Glutamatergic neuron (in vitro differentiated cells): Measurements from ENCODE around the gene RASD1. TPM values are rescaled to one million over a fixed set of nuclear protein-coding genes. Genes with fewer than 3 reads are reported as not detected.

Source experiments
- DNase-seq: peaks from one replicate; pipeline ENCODE4 v3.0.0; 2022
- H3K27ac Mint-ChIP-seq: one replicate; pipeline ENCODE4 v1.8.0; 2020; ENCODE audit warnings: mild to moderate bottlenecking, mixed read lengths, inconsistent platforms; ENCODE audit not compliant: unreplicated experiment
- H3K27me3 Mint-ChIP-seq: one replicate; pipeline ENCODE4 v1.8.0; 2020; ENCODE audit warnings: mild to moderate bottlenecking, moderate library complexity, mixed read lengths, inconsistent platforms; ENCODE audit not compliant: unreplicated experiment
- H3K36me3 Mint-ChIP-seq: one replicate; pipeline ENCODE4 v1.8.0; 2020; ENCODE audit warnings: mild to moderate bottlenecking, mixed read lengths, inconsistent platforms; ENCODE audit not compliant: unreplicated experiment
- H3K4me1 Mint-ChIP-seq: one replicate; pipeline ENCODE4 v1.8.0; 2020; ENCODE audit warnings: mild to moderate bottlenecking, low read depth, mixed read lengths, inconsistent platforms; ENCODE audit not compliant: unreplicated experiment
- H3K4me3 Mint-ChIP-seq: one replicate; pipeline ENCODE4 v1.8.0; 2020; ENCODE audit warnings: mild to moderate bottlenecking, mixed read lengths, inconsistent platforms; ENCODE audit not compliant: unreplicated experiment
- H3K9me3 Mint-ChIP-seq: one replicate; pipeline ENCODE4 v1.8.0; 2020; ENCODE audit warnings: mild to moderate bottlenecking, moderate library complexity, mixed read lengths, inconsistent platforms; ENCODE audit not compliant: unreplicated experiment
- total RNA-seq: library from RNA; stranded (reverse); fragmentation: NEBNext Ultra II Directional; extraction: Animal tissue kit (Norgen Biotek cat#: 25700); gene quantifications from one replicate; pipeline ENCODE4 v1.2.1, GENCODE V29; 2021; ENCODE audit not compliant: unreplicated experiment
- TF ChIP-seq, protein P1 (sequence below): fragments of 200-600 bp; sonication (generic); IDR thresholded peaks from one replicate; pipeline ENCODE4 v1.5.0; 2021; ENCODE audit not compliant: partially characterized antibody, unreplicated experiment

Gene RASD1
- total RNA-seq, 1 donor from 2014 or later, result 140 TPM

DNA sequence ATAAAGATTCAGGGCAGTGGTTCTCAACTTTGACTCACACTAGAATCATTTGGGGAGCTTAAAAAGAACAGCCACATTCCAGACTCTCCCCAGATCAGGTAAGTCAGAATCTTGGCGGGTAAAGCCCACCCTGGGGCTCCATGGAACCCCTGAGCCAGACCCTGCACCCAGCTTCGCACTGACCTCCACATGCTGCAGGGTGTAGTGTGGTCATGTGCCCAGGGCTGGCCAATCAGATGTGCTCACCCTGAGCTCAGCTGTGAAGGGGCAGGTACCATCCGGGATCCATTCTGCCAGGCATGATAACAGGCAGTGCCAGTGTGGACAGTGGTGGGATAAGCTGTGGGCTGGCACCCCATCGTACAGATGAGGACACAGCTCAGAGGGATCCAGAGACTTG, 47.5 kb downstream of the RASD1 start:
- Mint-ChIP-seq H3K36me3 (peaks cover 5% of the 10 kb centered on the region), H3K27ac (no peak overlapping the region), H3K27me3 (peaks cover 9% of the 10 kb centered on the region), H3K4me3 (no peak overlapping the region), H3K4me1 (peaks cover 28% of the 10 kb centered on the region), H3K9me3 (peaks cover 9% of the 10 kb centered on the region)
- DNase-seq, result no peak
- TF ChIP-seq, protein P1, sequence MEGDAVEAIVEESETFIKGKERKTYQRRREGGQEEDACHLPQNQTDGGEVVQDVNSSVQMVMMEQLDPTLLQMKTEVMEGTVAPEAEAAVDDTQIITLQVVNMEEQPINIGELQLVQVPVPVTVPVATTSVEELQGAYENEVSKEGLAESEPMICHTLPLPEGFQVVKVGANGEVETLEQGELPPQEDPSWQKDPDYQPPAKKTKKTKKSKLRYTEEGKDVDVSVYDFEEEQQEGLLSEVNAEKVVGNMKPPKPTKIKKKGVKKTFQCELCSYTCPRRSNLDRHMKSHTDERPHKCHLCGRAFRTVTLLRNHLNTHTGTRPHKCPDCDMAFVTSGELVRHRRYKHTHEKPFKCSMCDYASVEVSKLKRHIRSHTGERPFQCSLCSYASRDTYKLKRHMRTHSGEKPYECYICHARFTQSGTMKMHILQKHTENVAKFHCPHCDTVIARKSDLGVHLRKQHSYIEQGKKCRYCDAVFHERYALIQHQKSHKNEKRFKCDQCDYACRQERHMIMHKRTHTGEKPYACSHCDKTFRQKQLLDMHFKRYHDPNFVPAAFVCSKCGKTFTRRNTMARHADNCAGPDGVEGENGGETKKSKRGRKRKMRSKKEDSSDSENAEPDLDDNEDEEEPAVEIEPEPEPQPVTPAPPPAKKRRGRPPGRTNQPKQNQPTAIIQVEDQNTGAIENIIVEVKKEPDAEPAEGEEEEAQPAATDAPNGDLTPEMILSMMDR, result no peak

DNA sequence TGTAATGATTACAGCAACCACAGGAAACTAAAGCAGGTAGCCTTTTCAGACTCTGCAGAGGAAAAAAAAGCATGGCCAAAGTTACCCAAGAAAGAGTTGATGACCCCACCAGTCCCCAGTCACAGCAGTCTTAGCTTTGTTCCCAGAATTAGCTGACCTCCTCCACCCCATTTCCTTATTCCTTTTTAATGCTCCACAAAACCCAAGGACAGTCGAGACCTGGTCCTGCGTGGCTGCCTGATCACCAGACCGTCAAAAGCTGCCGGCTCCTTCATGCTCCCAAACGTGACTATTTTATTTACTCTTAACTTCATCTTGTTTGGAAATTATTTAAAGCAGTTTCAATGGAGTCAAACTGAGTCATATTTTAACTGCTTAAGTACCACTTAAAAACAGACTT, 48.1 kb downstream of the RASD1 start:
- DNase-seq, result no peak
- peaks cover 5% of the 10 kb centered on the region for H3K36me3 Mint-ChIP-seq
- H3K4me3 Mint-ChIP-seq, result no peak overlapping the region
- H3K27me3 Mint-ChIP-seq, result peaks cover 7% of the 10 kb centered on the region
- H3K4me1 Mint-ChIP-seq, result peaks cover 25% of the 10 kb centered on the region
- H3K27ac Mint-ChIP-seq, result no peak overlapping the region
- H3K9me3 Mint-ChIP-seq, result peaks cover 9% of the 10 kb centered on the region
- TF ChIP-seq, protein P1, result no peak

DNA sequence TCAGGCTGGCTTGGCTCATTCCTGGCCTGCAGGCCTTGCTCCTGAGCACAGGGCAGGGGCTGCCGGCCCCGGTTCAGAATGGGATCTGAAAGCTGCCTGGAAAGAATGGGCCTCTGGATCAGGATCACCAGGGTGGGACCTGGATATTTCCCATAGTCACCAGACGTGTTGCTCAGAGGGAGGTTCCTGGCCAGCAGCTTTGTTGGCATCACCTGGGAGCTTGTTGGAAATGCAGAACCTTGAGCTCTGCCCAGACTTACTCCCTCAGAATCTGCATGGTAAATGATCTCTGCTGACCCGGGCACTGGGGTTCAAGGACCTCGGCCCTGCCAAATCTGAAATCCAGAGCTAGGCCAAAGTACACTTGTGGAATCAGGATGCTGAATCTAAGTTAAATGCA, 48.9 kb downstream of the RASD1 start:
- Mint-ChIP-seq H3K27ac (no peak overlapping the region), H3K4me1 (peaks cover 25% of the 10 kb centered on the region), H3K9me3 (peaks cover 9% of the 10 kb centered on the region), H3K27me3 (peaks cover 7% of the 10 kb centered on the region), H3K4me3 (no peak overlapping the region), H3K36me3 (peaks cover 5% of the 10 kb centered on the region)
- TF ChIP-seq, protein P1, result no peak
- no peak for DNase-seq

DNA sequence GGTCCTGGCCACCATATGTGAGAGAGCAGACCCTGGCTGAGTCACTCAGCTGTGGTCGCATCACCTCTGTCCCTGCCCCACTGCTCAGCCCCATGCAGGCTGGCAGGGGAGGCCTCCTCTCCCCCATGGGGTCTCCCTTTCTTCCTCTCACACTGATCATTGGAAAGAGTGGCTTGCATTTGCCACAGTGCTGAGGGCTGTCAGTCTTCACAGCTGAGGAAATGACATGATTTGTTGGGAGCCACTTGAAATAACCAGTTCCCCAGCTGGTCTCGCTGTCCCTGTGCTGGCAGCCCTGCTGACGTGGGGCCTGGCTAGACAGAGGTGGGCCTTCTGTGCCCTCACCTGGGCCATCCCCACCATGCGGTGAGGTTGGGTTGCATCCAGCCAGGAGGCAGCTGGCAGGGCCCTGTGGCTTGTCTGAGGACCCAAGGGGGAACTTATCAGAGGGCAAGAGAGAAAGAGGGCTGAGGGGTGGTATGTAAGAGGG, 49.5 kb downstream of the RASD1 start:
- Mint-ChIP-seq H3K9me3 (peaks cover 9% of the 10 kb centered on the region), H3K27ac (no peak overlapping the region), H3K4me1 (peaks cover 25% of the 10 kb centered on the region), H3K27me3 (peaks cover 7% of the 10 kb centered on the region), H3K4me3 (no peak overlapping the region), H3K36me3 (peaks cover 5% of the 10 kb centered on the region)
- no peak for DNase-seq
- TF ChIP-seq, protein P1, result no peak

DNA sequence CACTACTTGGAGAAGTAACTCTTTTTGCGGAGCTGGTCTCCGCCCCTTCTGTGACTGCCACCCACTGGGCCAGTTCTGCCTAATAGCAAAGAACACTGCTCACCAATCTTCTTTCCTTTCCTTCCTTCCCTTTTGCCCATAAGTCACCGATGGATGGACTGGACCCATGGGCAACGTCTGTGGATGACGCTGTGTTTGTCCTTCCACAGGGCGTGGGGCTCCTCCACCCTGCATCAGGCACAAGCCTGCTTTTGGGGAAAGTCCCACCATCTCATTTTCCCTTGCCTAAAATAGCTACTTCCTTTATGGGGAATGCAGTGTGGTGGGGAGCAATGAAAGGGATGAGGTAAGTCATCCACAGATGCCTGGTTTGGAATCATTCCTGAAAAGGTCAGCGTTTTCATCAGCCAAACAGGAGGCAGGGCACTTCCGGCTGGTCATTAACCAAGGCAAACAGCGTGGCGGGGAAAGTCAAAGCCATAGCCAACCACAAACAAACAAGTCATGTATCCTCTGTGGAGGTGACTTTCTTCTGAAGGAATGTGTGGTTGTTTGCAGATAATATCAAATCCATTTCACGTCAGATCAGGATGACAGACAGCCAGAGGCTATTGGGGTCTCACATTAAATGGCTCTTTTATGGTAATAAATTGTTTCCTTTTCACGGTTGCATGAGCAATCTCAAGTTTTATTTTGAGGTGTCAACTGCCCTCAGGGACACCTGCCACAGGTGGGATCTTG, 50.1 kb downstream of the RASD1 start:
- H3K4me1 Mint-ChIP-seq, result peaks cover 26% of the 10 kb centered on the region
- no peak overlapping the region for H3K4me3 Mint-ChIP-seq
- H3K9me3 Mint-ChIP-seq, result peaks cover 11% of the 10 kb centered on the region
- H3K27ac Mint-ChIP-seq, result no peak overlapping the region
- peaks cover 5% of the 10 kb centered on the region for H3K36me3 Mint-ChIP-seq
- no peak for DNase-seq
- TF ChIP-seq, protein P1, result no peak
- H3K27me3 Mint-ChIP-seq, result peaks cover 7% of the 10 kb centered on the region
